Keratinocyte (primary cell): ENCODE measurements around the gene CCL17. TPM values are rescaled to one million over a fixed set of nuclear protein-coding genes. Genes with fewer than 3 reads are reported as not detected.

ENCODE experiments used
- DNase-seq: peaks from one replicate; pipeline ENCODE4 v3.0.0-alpha.2; 2011; ENCODE audit warnings: low read depth, missing footprints, low spot score
- FAIRE-seq: peaks from 2 replicates; lab custom pipeline; 2011; peaks lifted over from hg19 to GRCh38; lab: Jason Lieb, UNC
- H2AFZ ChIP-seq: 2 replicates; pipeline ENCODE4 v1.6.0; 2012; ENCODE audit warnings: low read length, control low read depth, inconsistent platforms; ENCODE audit not compliant: control insufficient read depth
- H3K27ac ChIP-seq: 2 replicates; pipeline ENCODE4 v1.5.1; 2011; ENCODE audit warnings: low read length; ENCODE audit not compliant: control insufficient read depth, insufficient read depth
- H3K27me3 ChIP-seq: 3 replicates; pipeline ENCODE4 v1.6.0; 2011; ENCODE audit warnings: low read length; ENCODE audit not compliant: control insufficient read depth, insufficient read depth; ENCODE audit errors: extremely low read depth
- H3K36me3 ChIP-seq, 2 experiments: 2 replicates in 1 of 2; 3 replicates in 1 of 2; pipeline ENCODE4 v1.5.1; 2011; ENCODE audit warnings: low read length in 2 of 2, mild to moderate bottlenecking in 1 of 2; ENCODE audit not compliant: control insufficient read depth in 2 of 2, insufficient read depth in 2 of 2; ENCODE audit errors: extremely low read depth in 1 of 2
- H3K4me1 ChIP-seq: 3 replicates; pipeline ENCODE4 v1.5.1; 2011; ENCODE audit warnings: low read length; ENCODE audit not compliant: control insufficient read depth, insufficient read depth; ENCODE audit errors: extremely low read depth
- H3K4me2 ChIP-seq: 3 replicates; pipeline ENCODE4 v1.6.0; 2011; ENCODE audit warnings: low read depth, low read length; ENCODE audit not compliant: control insufficient read depth, insufficient read depth; ENCODE audit errors: extremely low read depth
- H3K4me3 ChIP-seq, 3 experiments: fragments of 200-600 bp in 1 of 3; sonication (generic) in 1 of 3; 2 replicates in 2 of 3; 3 replicates in 1 of 3; pipeline ENCODE4 v1.5.1; 2011 to 2016; ENCODE audit warnings: low read length in 3 of 3, mild to moderate bottlenecking in 3 of 3, control low read depth in 2 of 3, inconsistent platforms in 1 of 3, low read depth in 1 of 3, mixed read lengths in 1 of 3, mixed run types in 1 of 3, moderate library complexity in 1 of 3; ENCODE audit not compliant: control insufficient read depth in 2 of 3, insufficient read depth in 2 of 3; ENCODE audit errors: extremely low read depth in 1 of 3
- H3K79me2 ChIP-seq: 2 replicates; pipeline ENCODE4 v1.6.0; 2012; ENCODE audit warnings: low read length; ENCODE audit not compliant: control insufficient read depth, insufficient read depth
- H3K9ac ChIP-seq: 3 replicates; pipeline ENCODE4 v1.6.0; 2011; ENCODE audit warnings: low read length; ENCODE audit not compliant: control insufficient read depth, insufficient read depth; ENCODE audit errors: extremely low read depth
- H3K9me1 ChIP-seq: 3 replicates; pipeline ENCODE4 v1.6.0; 2011; ENCODE audit warnings: low read length; ENCODE audit not compliant: control insufficient read depth, insufficient read depth; ENCODE audit errors: extremely low read depth
- H3K9me3 ChIP-seq: 2 replicates; pipeline ENCODE4 v1.5.1; 2012; ENCODE audit warnings: low read depth, low read length; ENCODE audit not compliant: control insufficient read depth
- H4K20me1 ChIP-seq: 3 replicates; pipeline ENCODE4 v1.6.0; 2011; ENCODE audit warnings: low read length; ENCODE audit not compliant: control insufficient read depth, insufficient read depth; ENCODE audit errors: extremely low read depth
- CTCF ChIP-seq, 3 experiments: IDR thresholded peaks in 1 of 3; conservative IDR thresholded peaks in 1 of 3; optimal IDR thresholded peaks in 1 of 3; 2 replicates in 2 of 3; 3 replicates in 1 of 3; pipeline versions ENCODE3 to v1.5.1; 2011; ENCODE audit warnings: low read length in 3 of 3, mild to moderate bottlenecking in 3 of 3, moderate library complexity in 2 of 3, control low read depth in 1 of 3, inconsistent platforms in 1 of 3; ENCODE audit not compliant: insufficient read depth in 2 of 3; ENCODE audit errors: extremely low read depth in 1 of 3
- EZH2 ChIP-seq: IDR thresholded peaks from one replicate; pipeline ENCODE4 v1.6.1; 2012; ENCODE audit warnings: inconsistent platforms, mild to moderate bottlenecking, low read length, moderate library complexity
- dilution Hi-C: fragments of 300-500 bp; cut with MboI; formaldehyde crosslinking; loops from one replicate; pipeline ENCODE4 v1.7.0; 2020; ENCODE audit warnings: low sequenced_read_pairs; ENCODE audit not compliant: extremely low pct_ligation_motif_present
- polyA plus RNA-seq, 5 experiments: library from polyadenylated mRNA; depleted of rRNA in 3 of 5; stranded (reverse) in 3 of 5; stranded (forward) in 1 of 5; unstranded in 1 of 5; fragments of >200 nt; gene quantifications; 1 replicate in 1 of 5; 2 replicates in 3 of 5; 3 replicates in 1 of 5; pipeline versions ENCODE4 v1.2.1 to v1.2.3, GENCODE V29; 2011 to 2012; ENCODE audit warnings: missing spikeins in 2 of 5, low read depth in 1 of 5, low replicate concordance in 1 of 5

CCL17 gene
- polyA plus RNA-seq, 1 donor (not counting 4 experiments of a cell fraction or from before 2014, with no cell fraction given): not detected

- dilution Hi-C loops: no loop called here
- no peak for FAIRE-seq
- Histone ChIP-seq H4K20me1 (no peaks in the 10 kb centered on the region), H3K27me3 (no peaks in the 10 kb centered on the region), H3K4me3 (peak overlapping the region; percentile 97 to 98 (median 98)), H3K36me3 (peaks cover 0 to 2% of the 10 kb centered on the region in 2 experiments), H3K9ac (peak overlapping the region; percentile 96), H3K79me2 (peaks cover 57% of the 10 kb centered on the region), H3K9me1 (peaks cover 4% of the 10 kb centered on the region), H2AFZ (peak overlapping the region; percentile 83), H3K4me2 (peak overlapping the region; percentile 95), H3K9me3 (no peaks in the 10 kb centered on the region), H3K27ac (peak overlapping the region; percentile 83), H3K4me1 (peaks cover 12% of the 10 kb centered on the region)
- TF ChIP-seq EZH2 (no peak), CTCF (optimal IDR thresholded peaks at IDR 0.05 in 1 of 3, IDR thresholded peaks at IDR 0.05 in 1 of 3, conservative IDR thresholded peaks at IDR 0.05 in 1 of 3; ENCODE audit: extremely low read depth in 1 of 3, insufficient read depth in 2 of 3, low read length in 3 of 3) (no peak)
- DNase-seq: peak; percentile 30
These were observed 42.1 kb downstream of the CCL17 start for GRCh38 chr16:57446531-57447185.

- peak; percentile 41 for DNase-seq
- Histone ChIP-seq H3K27me3 (no peaks in the 10 kb centered on the region), H4K20me1 (no peaks in the 10 kb centered on the region), H3K9me3 (no peaks in the 10 kb centered on the region), H3K9ac (peak within 1 kb of the TSS; percentile 96), H3K4me2 (peak within 1 kb of the TSS; percentile 96), H3K27ac (peak within 1 kb of the TSS; percentile 86), H3K9me1 (peaks cover 4% of the 10 kb centered on the region), H3K79me2 (peaks cover 51% of the 10 kb centered on the region), H3K36me3 (peaks cover under 1 to 4% of the 10 kb centered on the region in 2 experiments), H3K4me3 (peak within 1 kb of the TSS; percentile 97 to 98 (median 98)), H2AFZ (peak within 1 kb of the TSS; percentile 91), H3K4me1 (peaks cover 12% of the 10 kb centered on the region)
- FAIRE-seq: no peak
- dilution Hi-C loops: no loop called here
- TF ChIP-seq EZH2 (no peak), CTCF (optimal IDR thresholded peaks at IDR 0.05 in 1 of 3, IDR thresholded peaks at IDR 0.05 in 1 of 3, conservative IDR thresholded peaks at IDR 0.05 in 1 of 3; ENCODE audit: extremely low read depth in 1 of 3, insufficient read depth in 2 of 3, low read length in 3 of 3) (no peak)
These were observed 42.8 kb downstream of the CCL17 start, which contains the start of the genes CIAPIN1 and COQ9 for GRCh38 chr16:57447186-57447962. CIAPIN1 (minus strand) TSS chr16:57447385; CDS start chr16:57440928, 6,457 bp downstream. COQ9 (plus strand) TSS chr16:57447479; CDS start chr16:57447506, 27 bp downstream.
